ENCODE measurements around the gene B3GALT6. TPM values are rescaled to one million over a fixed set of nuclear protein-coding genes. Genes with fewer than 3 reads are reported as not detected.

The B3GALT6 gene
- total RNA-seq, 1 experiment from 2014 or later, result 74.0 TPM

- Histone ChIP-seq H3K27ac (ENCODE audit: low read length) (no peak overlapping the region), H3K79me2 (ENCODE audit: low read length) (peaks cover 23% of the 10 kb centered on the region; the same call in 1 of the 2 replicates), H3K4me1 (ENCODE audit: insufficient read depth, low read length) (peaks cover 12% of the 10 kb centered on the region), H2AFZ (ENCODE audit: low read length) (no peak overlapping the region), H4K20me1 (ENCODE audit: low read length) (no peaks in the 10 kb centered on the region), H3K4me2 (ENCODE audit: low read length) (no peak overlapping the region), H3K9me3 (ENCODE audit: low read length) (no peaks in the 10 kb centered on the region), H3K4me3 (ENCODE audit: low read length) (no peak overlapping the region), H3K27me3 (ENCODE audit: low read length) (no peaks in the 10 kb centered on the region), H3K9me2 (replicated peaks; ENCODE audit: low read length) (no peaks in the 10 kb centered on the region), H3K36me3 (ENCODE audit: low read depth, low read length) (peaks cover 54% of the 10 kb centered on the region), H3K9ac (ENCODE audit: low read length) (no peak overlapping the region), H3F3A (ENCODE audit: low read length, unreplicated experiment) (no peaks in the 10 kb centered on the region)
- TSS peak; percentile 57 for BruUV-seq (replicated peaks)
- ATAC-seq, result no peak
- TF ChIP-seq, protein P1, sequence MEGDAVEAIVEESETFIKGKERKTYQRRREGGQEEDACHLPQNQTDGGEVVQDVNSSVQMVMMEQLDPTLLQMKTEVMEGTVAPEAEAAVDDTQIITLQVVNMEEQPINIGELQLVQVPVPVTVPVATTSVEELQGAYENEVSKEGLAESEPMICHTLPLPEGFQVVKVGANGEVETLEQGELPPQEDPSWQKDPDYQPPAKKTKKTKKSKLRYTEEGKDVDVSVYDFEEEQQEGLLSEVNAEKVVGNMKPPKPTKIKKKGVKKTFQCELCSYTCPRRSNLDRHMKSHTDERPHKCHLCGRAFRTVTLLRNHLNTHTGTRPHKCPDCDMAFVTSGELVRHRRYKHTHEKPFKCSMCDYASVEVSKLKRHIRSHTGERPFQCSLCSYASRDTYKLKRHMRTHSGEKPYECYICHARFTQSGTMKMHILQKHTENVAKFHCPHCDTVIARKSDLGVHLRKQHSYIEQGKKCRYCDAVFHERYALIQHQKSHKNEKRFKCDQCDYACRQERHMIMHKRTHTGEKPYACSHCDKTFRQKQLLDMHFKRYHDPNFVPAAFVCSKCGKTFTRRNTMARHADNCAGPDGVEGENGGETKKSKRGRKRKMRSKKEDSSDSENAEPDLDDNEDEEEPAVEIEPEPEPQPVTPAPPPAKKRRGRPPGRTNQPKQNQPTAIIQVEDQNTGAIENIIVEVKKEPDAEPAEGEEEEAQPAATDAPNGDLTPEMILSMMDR (conservative IDR thresholded peaks at IDR 0.05; ENCODE audit: low read depth, low read length), result no peak
- no peak for TF ChIP-seq EZH2phosphoT487 (IDR thresholded peaks at IDR 0.05; ENCODE audit: borderline replicate concordance, low read length)
- TF ChIP-seq EZH2 (IDR thresholded peaks at IDR 0.05; ENCODE audit: low read length, unreplicated experiment), result no peak
- intact Hi-C loops (cut with micrococcal nuclease), result no loop called here
- POLR2A ChIA-PET (ENCODE audit: unreplicated experiment), result no interaction called here
- CTCF ChIA-PET, result no interaction called here
- no peak for DNase-seq
These were observed 23.0 kb downstream of the B3GALT6 start for GRCh38 chr1:1255078-1255477.

DNA sequence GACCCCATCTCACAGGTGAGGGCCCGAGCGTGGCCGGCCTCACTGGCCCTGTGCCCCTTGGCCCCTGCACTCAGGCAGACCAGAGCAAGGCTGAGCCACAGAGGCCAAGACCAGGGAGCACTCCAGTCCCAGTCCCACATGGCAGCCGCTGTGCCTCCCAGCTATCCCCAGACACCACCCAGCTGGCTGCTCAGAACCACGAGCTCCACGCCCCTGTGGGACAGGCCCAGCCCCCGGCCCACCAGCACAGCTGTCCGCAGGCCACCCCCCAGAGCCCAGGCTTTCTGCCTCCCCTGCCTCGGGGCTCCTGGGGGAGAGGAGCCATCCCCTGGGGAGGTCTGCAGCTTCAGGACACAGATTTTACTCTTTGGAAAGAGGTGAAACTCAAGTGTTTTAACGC, 23.6 kb downstream of the B3GALT6 start:
- CTCF ChIA-PET, result no interaction called here
- no peak for ATAC-seq
- no TSS peak for BruUV-seq (replicated peaks)

More for the DNA sequence above, 23.6 kb downstream of the B3GALT6 start:
- no peak overlapping the region for H3K27ac ChIP-seq (ENCODE audit: low read length)
- H3K9me3 ChIP-seq (ENCODE audit: low read length), result no peaks in the 10 kb centered on the region
- H3K4me3 ChIP-seq (ENCODE audit: low read length), result no peak overlapping the region
- no peaks in the 10 kb centered on the region for H3F3A ChIP-seq (ENCODE audit: low read length, unreplicated experiment)
- POLR2A ChIA-PET (ENCODE audit: unreplicated experiment), result no interaction called here
- H3K79me2 ChIP-seq (ENCODE audit: low read length), result peaks cover 28% of the 10 kb centered on the region; the same call in 1 of the 2 replicates
- peaks cover 12% of the 10 kb centered on the region for H3K4me1 ChIP-seq (ENCODE audit: insufficient read depth, low read length)
- H2AFZ ChIP-seq (ENCODE audit: low read length), result no peak overlapping the region
- intact Hi-C loops (cut with micrococcal nuclease), result no loop called here
- no peak for TF ChIP-seq EZH2phosphoT487 (IDR thresholded peaks at IDR 0.05; ENCODE audit: borderline replicate concordance, low read length)
- no peak for TF ChIP-seq EZH2 (IDR thresholded peaks at IDR 0.05; ENCODE audit: low read length, unreplicated experiment)
- TF ChIP-seq, protein P1 (conservative IDR thresholded peaks at IDR 0.05; ENCODE audit: low read depth, low read length), result no peak
- H3K9me2 ChIP-seq (replicated peaks; ENCODE audit: low read length), result no peaks in the 10 kb centered on the region
- peaks cover 59% of the 10 kb centered on the region for H3K36me3 ChIP-seq (ENCODE audit: low read depth, low read length)
- no peak overlapping the region for H3K4me2 ChIP-seq (ENCODE audit: low read length)
- no peak overlapping the region for H3K9ac ChIP-seq (ENCODE audit: low read length)
- no peaks in the 10 kb centered on the region for H4K20me1 ChIP-seq (ENCODE audit: low read length)
- DNase-seq, result no peak
- H3K27me3 ChIP-seq (ENCODE audit: low read length), result no peaks in the 10 kb centered on the region

Measured in PC-3 (cell line).